ENCODE results near the gene EDAR. TPM values are rescaled to one million over a fixed set of nuclear protein-coding genes. Genes with fewer than 3 reads are reported as not detected.

Gene EDAR
- total RNA-seq, 1 donor from 2014 or later, result not detected

DNA sequence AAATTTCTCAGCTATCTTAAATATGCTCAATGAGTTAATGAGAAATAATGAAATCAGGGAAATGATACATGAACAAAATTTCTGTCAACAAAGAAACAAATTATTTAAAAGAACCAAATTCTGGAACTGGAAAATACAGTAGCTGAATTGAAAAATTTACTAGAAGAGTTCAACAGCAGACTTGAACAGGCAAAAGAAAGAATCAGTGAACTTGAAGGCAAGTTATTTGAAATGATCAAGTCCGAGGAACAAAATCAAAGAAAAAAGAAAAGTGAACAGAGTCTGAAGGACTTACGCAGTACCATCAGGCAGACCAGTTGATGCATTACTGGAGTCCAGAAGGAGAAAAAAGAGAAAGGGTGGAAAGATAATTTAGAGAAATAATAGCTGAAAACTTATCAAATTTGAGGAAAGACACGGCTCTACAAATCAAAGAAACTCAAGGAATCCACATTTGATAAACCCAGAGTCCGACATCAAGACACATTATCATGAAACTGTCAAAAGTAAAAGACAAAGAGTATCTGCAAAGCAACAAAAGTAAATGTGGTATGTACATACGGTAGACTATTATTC is 118.9 kb downstream of the EDAR start:
- Histone ChIP-seq H2AFZ (ENCODE audit: low read depth, low read length) (no peak overlapping the region), H3K4me3 (ENCODE audit: insufficient read depth, low read depth, low read length) (no peak overlapping the region), H3K9me3 (ENCODE audit: insufficient read depth, low read depth, low read length) (no peaks in the 10 kb centered on the region), H3K4me2 (ENCODE audit: low read length) (no peak overlapping the region), H3K4me1 (ENCODE audit: insufficient read depth, low read length) (no peaks in the 10 kb centered on the region), H3K9ac (ENCODE audit: low read length) (no peak overlapping the region), H3K27ac (ENCODE audit: low read depth, low read length) (no peak overlapping the region), H3K27me3 (ENCODE audit: insufficient read depth, low read length) (no peaks in the 10 kb centered on the region), H3K36me3 (ENCODE audit: insufficient read depth, low read length) (peaks cover 3% of the 10 kb centered on the region), H3K79me2 (ENCODE audit: insufficient read depth, low read length) (no peaks in the 10 kb centered on the region), H4K20me1 (ENCODE audit: insufficient read depth, low read length) (no peaks in the 10 kb centered on the region)
- DNase-seq (ENCODE audit: low read depth) (no peak), FAIRE-seq (no peak)
- Mint-ChIP-seq H3K36me3 (ENCODE audit: low read depth, unreplicated experiment) (peaks cover 18% of the 10 kb centered on the region), H3K4me1 (ENCODE audit: low read depth, unreplicated experiment) (no peaks in the 10 kb centered on the region), H3K9me3 (ENCODE audit: unreplicated experiment) (peaks cover 8% of the 10 kb centered on the region), H3K4me3 (ENCODE audit: unreplicated experiment) (no peak overlapping the region), H3K27me3 (ENCODE audit: low read depth, unreplicated experiment) (no peaks in the 10 kb centered on the region), H3K27ac (ENCODE audit: unreplicated experiment) (no peak overlapping the region)
- TF ChIP-seq, protein P1, sequence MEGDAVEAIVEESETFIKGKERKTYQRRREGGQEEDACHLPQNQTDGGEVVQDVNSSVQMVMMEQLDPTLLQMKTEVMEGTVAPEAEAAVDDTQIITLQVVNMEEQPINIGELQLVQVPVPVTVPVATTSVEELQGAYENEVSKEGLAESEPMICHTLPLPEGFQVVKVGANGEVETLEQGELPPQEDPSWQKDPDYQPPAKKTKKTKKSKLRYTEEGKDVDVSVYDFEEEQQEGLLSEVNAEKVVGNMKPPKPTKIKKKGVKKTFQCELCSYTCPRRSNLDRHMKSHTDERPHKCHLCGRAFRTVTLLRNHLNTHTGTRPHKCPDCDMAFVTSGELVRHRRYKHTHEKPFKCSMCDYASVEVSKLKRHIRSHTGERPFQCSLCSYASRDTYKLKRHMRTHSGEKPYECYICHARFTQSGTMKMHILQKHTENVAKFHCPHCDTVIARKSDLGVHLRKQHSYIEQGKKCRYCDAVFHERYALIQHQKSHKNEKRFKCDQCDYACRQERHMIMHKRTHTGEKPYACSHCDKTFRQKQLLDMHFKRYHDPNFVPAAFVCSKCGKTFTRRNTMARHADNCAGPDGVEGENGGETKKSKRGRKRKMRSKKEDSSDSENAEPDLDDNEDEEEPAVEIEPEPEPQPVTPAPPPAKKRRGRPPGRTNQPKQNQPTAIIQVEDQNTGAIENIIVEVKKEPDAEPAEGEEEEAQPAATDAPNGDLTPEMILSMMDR (IDR thresholded peaks at IDR 0.05; ENCODE audit: insufficient read depth, low read depth, low read length), result no peak
- TF ChIP-seq EZH2 (IDR thresholded peaks at IDR 0.05; ENCODE audit: insufficient read depth, low read length), result no peak

DNA sequence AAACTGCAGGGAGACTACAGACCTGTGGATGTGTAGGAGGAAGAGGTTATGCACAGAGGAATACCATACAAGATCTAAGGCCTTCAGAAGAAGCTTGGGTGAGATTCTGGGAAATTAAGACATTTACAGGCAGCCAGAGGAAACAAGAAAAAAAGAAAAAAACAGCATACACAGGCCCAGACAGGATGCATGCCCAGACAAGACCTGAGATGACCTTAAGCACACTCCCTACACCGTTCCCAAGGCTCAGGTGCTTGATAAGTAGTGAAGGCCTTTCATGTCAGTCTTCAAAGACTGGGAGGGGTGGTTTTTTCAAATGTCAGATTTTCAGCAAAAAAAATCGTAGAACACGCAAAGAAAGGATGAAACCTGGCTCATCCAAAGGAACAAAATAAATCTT is 119.5 kb downstream of the EDAR start:
- peaks cover 8% of the 10 kb centered on the region for H3K9me3 Mint-ChIP-seq (ENCODE audit: unreplicated experiment)
- no peaks in the 10 kb centered on the region for H3K4me1 Mint-ChIP-seq (ENCODE audit: low read depth, unreplicated experiment)
- H4K20me1 ChIP-seq (ENCODE audit: insufficient read depth, low read length), result no peaks in the 10 kb centered on the region
- TF ChIP-seq, protein P1 (IDR thresholded peaks at IDR 0.05; ENCODE audit: insufficient read depth, low read depth, low read length), result no peak
- TF ChIP-seq EZH2 (IDR thresholded peaks at IDR 0.05; ENCODE audit: insufficient read depth, low read length), result no peak
- no peaks in the 10 kb centered on the region for H3K27me3 ChIP-seq (ENCODE audit: insufficient read depth, low read length)
- DNase-seq (ENCODE audit: low read depth) (no peak), FAIRE-seq (no peak)
- no peak overlapping the region for H3K27ac Mint-ChIP-seq (ENCODE audit: unreplicated experiment)
- H3K9ac ChIP-seq (ENCODE audit: low read length), result no peak overlapping the region
- H3K36me3 ChIP-seq (ENCODE audit: insufficient read depth, low read length), result peaks cover 3% of the 10 kb centered on the region
- no peaks in the 10 kb centered on the region for H3K9me3 ChIP-seq (ENCODE audit: insufficient read depth, low read depth, low read length)
- H3K4me3 ChIP-seq (ENCODE audit: insufficient read depth, low read depth, low read length), result no peak overlapping the region
- no peaks in the 10 kb centered on the region for H3K79me2 ChIP-seq (ENCODE audit: insufficient read depth, low read length)
- H3K27ac ChIP-seq (ENCODE audit: low read depth, low read length), result no peak overlapping the region
- H3K36me3 Mint-ChIP-seq (ENCODE audit: low read depth, unreplicated experiment), result peaks cover 18% of the 10 kb centered on the region
- H3K4me2 ChIP-seq (ENCODE audit: low read length), result no peak overlapping the region
- no peak overlapping the region for H2AFZ ChIP-seq (ENCODE audit: low read depth, low read length)
- H3K4me3 Mint-ChIP-seq (ENCODE audit: unreplicated experiment), result no peak overlapping the region
- no peaks in the 10 kb centered on the region for H3K4me1 ChIP-seq (ENCODE audit: insufficient read depth, low read length)
- no peaks in the 10 kb centered on the region for H3K27me3 Mint-ChIP-seq (ENCODE audit: low read depth, unreplicated experiment)

DNA sequence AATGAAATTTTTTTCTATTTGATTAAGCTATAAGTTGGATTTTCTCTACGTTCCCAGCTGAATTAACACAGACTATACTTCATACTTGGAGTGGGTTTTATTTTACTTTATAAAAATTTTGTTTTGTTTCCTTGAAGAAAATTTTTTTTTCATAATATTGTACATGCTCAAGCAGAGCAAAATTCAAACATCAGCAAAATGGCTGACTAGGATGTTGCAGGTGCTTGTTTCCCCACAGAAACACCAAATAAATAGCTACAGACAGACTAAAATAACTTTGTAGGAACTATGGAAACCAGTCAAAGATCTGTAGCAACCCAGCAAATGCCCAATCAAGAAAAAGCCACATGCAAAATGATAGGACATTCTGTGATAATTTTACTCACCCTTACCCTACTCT is 120.1 kb downstream of the EDAR start:
- peaks cover 8% of the 10 kb centered on the region for H3K9me3 Mint-ChIP-seq (ENCODE audit: unreplicated experiment)
- H3K4me3 Mint-ChIP-seq (ENCODE audit: unreplicated experiment), result no peak overlapping the region
- H3K27me3 ChIP-seq (ENCODE audit: insufficient read depth, low read length), result no peaks in the 10 kb centered on the region
- no peaks in the 10 kb centered on the region for H3K4me1 Mint-ChIP-seq (ENCODE audit: low read depth, unreplicated experiment)
- peaks cover 18% of the 10 kb centered on the region for H3K36me3 Mint-ChIP-seq (ENCODE audit: low read depth, unreplicated experiment)
- H3K4me3 ChIP-seq (ENCODE audit: insufficient read depth, low read depth, low read length), result no peak overlapping the region
- TF ChIP-seq EZH2 (IDR thresholded peaks at IDR 0.05; ENCODE audit: insufficient read depth, low read length), result no peak
- TF ChIP-seq, protein P1 (IDR thresholded peaks at IDR 0.05; ENCODE audit: insufficient read depth, low read depth, low read length), result no peak
- H3K79me2 ChIP-seq (ENCODE audit: insufficient read depth, low read length), result no peaks in the 10 kb centered on the region
- no peak overlapping the region for H3K27ac Mint-ChIP-seq (ENCODE audit: unreplicated experiment)
- H3K27me3 Mint-ChIP-seq (ENCODE audit: low read depth, unreplicated experiment), result no peaks in the 10 kb centered on the region
- H2AFZ ChIP-seq (ENCODE audit: low read depth, low read length), result no peak overlapping the region
- no peak for FAIRE-seq
- no peak overlapping the region for H3K4me2 ChIP-seq (ENCODE audit: low read length)
- no peak for DNase-seq (ENCODE audit: low read depth)
- no peaks in the 10 kb centered on the region for H4K20me1 ChIP-seq (ENCODE audit: insufficient read depth, low read length)
- no peak overlapping the region for H3K9ac ChIP-seq (ENCODE audit: low read length)
- H3K36me3 ChIP-seq (ENCODE audit: insufficient read depth, low read length), result peaks cover 3% of the 10 kb centered on the region
- H3K27ac ChIP-seq (ENCODE audit: low read depth, low read length), result no peak overlapping the region
- no peaks in the 10 kb centered on the region for H3K9me3 ChIP-seq (ENCODE audit: insufficient read depth, low read depth, low read length)
- H3K4me1 ChIP-seq (ENCODE audit: insufficient read depth, low read length), result no peaks in the 10 kb centered on the region

Data from astrocyte (in vitro differentiated cells and primary cell).